Ureter (tissue), 1 donor: ENCODE measurements around the gene PTP4A1. TPM values are rescaled to one million over a fixed set of nuclear protein-coding genes. Genes with fewer than 3 reads are reported as not detected.

Source experiments
- DNase-seq: peaks from one replicate; pipeline ENCODE4 v3.0.0-alpha.2; 2020; ENCODE audit warnings: low spot score
- total RNA-seq: library from RNA; stranded (reverse); gene quantifications from one replicate; pipeline ENCODE4 v1.2.4, GENCODE V29; 2023
- donor health status: DM: yes; HTN: yes; CAD: no.

The PTP4A1 gene
- total RNA-seq, 1 donor from 2014 or later = 55.6 TPM

DNA sequence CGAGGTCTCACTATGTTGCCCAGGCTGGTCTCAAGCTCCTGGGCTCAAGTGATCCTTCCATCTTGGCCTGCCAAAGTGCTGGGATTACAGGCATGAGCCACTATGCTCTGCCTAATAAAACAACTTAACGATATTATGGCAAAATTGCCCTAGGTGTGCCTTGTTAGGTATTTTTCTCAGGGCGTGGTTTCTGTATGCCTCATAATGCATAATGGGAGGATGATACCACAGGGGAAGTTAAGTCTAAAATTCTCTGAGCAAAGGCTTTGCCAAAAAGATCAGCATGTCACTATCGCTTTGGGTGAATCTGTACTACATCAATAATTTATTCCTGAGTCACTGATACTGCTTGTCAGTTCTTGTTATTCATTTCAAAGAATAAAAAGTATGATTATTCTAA, 15.9 kb upstream of the PTP4A1 start:
- no peak for DNase-seq

DNA sequence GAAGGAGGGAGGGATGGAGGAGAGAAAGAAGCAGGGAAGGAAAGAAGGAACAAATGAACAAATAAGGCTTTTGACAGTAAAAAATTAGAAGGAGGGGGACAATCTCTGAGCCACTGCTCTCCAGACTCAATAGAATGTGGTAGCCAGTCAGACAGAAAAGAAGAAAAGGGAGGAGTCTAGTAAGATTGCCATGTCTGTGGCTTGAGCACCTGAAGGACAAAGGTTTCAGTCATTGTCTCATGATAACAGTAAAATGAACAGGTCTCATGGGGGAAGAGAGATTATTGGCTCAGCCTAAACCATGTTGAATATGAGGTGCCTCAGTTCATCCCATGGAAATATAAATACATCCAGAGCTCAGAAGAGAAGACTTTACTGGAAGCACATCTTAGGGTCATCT, 14.0 kb upstream of the PTP4A1 start:
- DNase-seq = no peak

DNA sequence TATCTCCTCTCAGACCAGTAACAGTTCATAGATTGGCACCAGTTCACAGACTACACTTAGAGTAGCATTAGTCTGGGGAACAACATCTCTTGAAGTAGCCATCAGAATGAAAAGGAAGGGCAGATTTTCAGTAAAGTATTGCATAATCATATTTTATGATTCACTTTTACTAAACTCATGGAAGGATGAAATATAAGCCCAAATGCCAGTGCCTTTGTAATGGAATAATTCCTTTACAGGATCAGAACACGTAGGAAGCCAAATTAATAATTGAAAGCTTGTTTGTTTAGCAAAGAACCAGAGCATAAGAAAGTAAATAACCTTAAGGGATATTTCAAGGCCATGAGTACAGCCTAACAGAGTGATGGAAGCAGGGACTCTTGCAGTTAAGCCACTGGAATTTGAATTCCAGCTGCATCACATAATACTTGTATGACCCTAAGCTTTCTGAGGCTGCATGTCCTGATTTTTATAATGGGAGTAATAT, 11.4 kb upstream of the PTP4A1 start:
- DNase-seq = no peak

DNA sequence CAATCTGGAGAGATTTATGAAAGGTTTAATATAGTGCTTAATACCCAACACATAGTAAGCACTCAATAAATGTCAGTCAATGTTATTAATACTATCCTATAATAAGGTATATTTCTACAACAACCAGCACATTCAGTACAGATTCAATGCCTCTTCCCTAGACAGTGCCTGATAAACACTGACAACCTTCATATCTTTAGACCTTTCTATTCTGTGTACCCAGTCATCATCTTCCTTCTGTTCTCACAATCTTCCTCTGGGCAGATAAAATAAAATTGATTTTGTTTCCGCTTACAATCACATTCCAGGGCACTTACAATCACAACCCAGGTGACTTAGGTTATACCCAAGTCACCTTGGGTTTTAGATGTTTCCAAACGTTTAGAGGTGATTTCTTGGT, 11.0 kb upstream of the PTP4A1 start:
- no peak for DNase-seq

DNA sequence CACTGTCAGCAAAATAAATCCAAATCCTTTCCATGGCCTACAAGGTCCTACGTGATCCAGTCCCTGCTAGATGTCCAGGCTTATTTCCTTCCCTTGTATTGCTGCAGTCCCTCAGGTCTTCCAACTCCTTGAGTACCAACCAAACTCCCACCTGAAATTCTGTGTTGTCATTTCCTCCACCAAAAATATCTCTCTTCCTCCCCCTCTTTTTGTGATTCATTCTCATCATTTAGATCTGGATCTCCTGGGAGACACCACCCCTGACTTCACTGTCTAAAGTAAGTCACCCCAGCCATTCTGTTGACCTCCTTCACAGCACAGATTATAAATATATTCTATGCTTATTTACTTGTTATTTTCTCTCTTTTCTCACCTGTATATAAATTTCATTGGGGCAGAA, 9.0 kb upstream of the PTP4A1 start:
- no peak for DNase-seq

DNA sequence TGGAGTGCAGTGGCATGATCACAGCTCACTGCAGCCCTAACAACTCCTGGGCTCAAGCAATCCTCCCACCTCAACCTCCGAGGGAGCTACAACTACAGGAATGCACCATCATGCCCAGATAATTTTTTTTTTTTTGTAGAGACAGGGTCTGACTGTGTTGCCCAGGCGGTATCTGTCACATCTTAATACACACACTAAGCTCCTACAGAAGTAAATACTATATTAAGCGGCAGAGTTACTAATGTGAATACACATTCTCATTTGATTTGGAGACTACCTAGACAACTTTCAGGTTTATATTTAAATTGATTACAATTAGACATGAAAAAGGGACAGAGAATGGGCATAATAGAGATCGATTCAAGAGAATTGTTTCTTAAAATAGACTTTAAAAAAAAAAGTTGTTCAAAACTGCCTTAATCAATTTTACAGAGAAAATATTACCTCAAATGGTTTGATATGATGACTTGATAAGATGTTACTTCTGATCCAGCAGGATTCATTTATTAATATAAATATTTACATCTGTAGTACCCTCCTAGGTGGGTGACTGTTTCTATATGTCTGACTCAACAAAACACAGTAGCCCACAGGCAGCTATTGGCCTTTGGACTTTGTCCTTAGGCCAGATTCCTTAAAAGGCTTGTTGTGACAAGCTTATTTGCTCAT, 7.1 kb upstream of the PTP4A1 start:
- no peak for DNase-seq

DNA sequence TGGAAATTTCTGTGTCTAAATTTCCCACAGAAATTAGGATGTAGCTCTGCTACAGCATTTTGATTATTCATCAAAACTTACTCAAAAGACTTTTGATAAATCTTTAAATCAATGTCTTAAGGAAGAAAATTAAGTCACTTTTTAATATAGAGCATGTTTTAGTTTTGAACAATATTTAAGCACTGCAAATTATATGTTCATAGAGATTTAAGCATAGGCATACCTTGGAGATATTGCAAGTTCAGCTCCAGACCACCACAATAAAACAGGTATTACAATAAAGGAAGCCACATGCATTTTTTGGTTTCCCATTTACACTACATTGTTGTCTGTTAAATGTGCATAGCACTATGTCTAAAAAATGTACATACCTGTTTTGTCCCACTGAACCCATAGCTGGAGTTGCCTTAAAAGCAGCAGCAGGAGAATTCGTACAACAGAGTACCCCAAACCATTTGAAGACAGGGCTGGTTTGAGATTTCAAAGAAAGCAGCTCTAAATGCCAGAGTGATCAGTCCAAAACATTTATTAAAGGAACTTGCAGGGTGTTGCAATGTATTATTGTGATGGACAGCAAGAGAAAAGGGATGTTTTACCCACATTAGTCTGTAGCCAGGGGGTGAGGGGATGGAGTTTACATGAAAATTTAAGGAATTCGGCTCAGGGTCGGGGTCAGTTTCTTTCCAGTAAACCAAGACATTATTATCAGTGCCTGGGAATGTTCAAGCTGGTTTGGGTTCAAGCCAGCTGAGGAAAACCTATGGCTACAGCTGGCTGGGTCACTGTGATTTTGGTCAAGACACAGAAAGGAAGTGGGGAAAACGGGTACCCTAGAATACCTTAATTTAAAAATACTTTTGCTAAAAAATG, 6.3 kb upstream of the PTP4A1 start:
- no peak for DNase-seq

DNA sequence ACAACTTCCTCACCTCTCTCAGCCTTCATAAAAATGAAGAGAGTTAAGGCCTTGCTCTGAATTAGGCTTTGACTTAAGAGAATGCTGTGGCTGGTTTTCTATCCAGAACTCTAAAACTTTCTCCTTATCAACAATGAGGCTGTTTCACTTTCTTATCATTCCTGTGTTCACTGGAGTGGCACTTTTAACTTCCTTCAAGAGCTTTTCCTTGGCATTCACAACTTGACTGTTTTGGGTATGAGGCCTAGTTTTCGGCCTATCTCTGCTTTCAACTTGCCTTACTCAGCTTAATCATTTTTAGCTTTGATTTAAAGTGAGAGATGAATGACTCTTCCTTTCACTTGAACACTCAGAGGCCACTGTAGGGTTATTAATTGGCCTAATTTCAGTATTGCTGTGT, 4.3 kb upstream of the PTP4A1 start:
- no peak for DNase-seq

DNA sequence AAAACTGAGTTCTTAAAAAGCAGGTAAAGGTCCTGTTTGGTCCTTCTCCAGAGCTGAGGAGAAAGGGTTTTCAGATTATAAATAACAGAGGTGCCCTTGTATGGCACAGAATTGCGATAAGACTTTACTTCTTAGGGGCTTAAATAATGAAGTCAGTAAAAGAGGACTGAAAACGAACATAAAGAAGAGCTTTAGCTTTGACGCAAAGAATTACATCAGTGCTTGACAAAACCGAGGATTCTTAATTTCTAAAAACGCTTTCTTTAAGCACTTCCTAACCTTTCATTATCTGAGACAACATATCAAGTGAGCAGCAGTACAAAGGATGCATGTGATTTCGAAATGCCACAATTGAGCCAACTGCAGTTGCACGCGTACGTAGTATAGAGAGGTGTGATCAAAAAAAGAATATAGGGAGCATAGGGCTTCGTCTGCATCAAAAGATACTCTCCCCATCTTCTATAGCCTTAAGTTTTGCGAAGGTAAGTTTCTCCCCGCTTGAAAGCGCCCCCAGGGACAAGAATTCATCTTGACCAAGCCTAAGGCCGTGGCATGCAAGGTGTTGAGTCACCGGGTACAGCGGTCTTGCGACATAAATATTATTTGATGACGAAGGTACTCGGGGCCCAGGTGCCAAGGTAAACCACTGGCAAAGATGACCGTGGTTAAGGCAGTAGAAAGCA, 778 bp upstream of the PTP4A1 start:
- DNase-seq = peak; percentile 78

DNA sequence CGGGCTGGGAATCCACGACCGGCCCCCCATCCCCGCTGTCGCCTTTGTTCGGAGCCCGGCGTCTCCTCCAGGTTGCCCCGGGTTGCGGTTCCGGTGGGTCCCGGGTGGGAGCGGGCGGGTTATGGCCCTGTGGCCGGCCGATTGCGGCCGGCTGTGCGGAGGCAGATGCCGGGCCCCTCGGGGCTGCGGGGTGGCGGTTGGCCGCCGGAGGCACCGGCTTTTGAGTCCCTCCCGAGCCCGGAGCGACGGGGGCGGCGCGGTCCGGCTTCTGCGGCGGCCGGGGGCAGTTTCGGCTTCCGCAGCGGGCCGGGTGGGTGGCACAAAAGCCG, 431 bp downstream of the PTP4A1 start:
- no peak for DNase-seq

DNA sequence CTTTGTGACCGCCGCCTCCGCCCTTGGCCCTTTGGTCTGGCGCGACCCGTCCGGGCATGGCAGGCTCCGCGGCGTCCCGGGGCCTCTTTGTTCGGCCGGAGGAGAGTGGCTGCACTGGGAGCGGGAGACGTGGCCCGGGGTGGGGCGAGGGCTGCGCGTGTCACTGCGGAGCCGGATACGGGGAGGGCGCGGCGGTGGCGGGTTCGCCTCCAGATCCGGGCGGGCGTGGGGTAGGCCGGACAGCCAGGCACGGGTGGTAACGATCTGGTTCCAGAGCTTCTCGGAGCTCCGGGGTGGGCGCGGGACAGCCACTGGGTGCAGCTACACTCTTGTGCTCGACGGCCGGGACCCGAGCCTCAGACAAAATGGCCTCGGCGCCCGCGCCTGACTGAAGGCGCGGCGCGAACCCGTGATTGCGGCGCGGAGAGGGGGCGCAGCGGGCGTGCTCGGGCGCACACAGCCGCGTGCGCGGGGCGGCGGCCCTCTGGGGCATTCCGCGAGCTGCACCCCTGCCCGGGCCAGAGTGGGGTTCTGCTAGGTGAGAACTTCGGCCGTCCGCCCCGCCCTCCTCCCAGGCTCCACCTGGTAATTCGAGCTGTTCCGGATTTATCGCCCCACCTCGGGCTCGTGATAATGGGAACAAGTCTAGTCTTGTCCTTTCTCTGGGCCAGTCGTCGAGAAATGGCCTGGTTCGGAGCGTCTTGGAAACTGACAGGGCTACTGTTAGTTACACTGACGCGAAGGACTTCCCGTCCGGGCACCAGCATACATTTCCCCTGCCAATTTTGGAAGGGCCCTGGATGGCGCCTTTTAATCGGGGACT, 1.0 kb downstream of the PTP4A1 start:
- DNase-seq = peak; percentile 93

DNA sequence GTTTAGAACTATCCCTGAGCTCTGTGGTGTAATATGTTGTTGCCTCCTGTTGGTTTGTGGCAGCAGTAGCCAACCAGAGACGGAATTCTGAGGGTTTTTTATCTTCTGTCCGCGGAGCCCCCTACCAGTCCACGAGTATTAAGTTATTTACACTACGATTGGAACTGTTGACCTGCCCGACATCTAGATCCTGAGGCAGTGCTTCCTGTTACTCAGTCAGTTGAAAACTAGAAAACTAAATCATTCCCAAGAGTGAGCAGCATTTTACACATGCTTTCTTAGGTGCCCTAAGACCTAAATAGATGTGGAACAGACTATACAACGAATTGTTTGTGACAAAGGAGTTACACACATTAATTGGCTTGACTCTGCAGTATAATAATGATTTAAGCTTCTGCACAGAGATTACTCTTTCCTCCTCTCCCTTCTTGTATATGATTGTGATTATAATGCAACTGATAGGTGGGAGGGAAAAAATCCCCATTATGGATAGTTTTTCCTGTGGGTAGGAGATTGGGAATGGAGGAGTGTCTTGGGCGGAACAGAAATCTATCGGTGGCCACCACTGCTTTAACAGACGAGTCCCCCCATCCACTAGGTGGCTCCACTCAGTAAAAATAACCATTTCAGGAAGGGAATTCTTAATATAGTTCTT, 1.7 kb downstream of the PTP4A1 start:
- DNase-seq = no peak

DNA sequence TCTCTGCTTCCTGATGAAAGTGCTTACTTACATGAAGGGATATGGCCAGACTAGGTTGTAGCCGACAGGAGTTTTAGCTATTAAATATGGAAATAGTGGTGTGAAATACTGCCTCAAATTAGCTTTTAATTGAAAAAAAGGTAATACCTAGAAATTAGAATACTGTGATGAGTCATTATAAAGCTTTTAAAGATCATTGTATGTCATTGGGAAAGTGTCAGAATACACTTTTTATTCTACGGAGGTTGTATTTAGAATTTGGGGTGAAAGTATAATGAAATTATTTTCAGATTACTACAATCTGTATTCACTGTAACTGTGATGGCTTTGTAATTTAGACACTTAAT, 2.2 kb downstream of the PTP4A1 start:
- no peak for DNase-seq

DNA sequence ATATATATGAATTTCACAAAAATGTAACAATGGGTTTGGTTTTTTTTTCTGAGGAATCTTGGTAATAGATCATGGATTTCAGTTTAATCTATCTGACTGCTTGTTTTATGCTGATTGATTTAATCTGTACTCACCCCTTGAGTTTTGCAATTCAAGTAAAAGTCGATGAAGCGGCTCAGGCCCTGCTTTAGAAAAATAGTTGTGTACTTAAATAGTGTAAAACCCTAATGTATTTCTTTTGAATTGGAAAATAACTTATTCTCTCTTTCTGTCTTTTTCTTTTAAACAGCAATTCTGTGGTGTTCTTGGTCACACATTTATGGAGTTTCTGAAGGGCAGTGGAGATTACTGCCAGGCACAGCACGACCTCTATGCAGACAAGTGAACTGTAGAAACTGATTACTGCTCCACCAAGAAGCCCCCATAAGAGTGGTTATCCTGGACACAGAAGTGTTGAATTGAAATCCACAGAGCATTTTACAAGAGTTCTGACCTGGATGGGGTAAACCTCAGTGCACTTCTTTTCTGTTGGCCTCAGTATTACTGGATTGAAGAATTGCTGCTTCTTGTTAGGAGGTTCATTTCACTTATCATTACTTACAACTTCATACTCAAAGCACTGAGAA, 4.0 kb downstream of the PTP4A1 start:
- DNase-seq = no peak

DNA sequence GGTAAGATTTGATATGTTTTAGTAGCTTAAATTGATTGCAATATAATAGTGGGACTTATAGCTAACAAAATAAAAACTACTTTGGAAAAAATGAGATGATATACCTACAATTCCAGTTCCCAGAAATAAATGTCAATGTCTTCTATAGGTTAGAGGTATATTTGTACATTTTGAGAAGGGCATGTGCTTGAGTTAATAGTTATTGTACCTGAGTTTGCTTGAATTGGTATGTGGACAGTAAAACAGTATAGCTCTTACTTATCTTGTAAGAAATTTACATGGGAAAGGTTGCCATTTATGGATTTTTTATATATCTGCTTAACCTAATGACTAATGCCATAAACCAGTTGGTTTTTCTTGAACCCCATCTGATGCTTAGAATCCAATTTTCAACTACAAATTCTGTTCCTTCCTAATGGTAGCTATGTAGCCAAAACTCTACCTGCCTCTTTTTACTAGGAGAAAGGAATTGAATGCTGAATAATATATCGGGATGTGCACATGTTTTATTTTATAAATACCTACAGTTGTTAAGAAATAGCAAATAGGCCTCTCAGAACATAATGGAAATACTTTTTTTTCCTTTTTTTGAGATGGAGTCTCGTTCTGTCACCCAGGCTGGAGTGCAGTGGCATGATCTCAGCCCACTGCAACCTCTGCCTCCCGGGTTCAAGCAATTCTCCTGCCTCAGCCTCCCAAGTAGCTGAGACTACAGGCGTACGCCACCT, 4.9 kb downstream of the PTP4A1 start:
- no peak for DNase-seq

DNA sequence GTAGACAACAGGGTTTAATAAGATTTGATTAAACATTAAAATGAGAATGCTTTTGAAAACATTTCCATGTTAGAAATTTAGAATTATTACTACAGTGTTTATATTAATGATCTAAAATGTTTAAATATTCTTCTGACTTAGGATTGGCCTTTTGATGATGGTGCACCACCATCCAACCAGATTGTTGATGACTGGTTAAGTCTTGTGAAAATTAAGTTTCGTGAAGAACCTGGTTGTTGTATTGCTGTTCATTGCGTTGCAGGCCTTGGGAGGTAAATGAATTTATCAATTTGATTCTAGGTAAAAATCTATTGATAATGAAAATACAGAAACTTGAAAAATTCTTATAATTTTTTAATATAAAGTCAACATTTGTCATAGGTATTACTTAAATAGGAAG, 6.5 kb downstream of the PTP4A1 start:
- no peak for DNase-seq

DNA sequence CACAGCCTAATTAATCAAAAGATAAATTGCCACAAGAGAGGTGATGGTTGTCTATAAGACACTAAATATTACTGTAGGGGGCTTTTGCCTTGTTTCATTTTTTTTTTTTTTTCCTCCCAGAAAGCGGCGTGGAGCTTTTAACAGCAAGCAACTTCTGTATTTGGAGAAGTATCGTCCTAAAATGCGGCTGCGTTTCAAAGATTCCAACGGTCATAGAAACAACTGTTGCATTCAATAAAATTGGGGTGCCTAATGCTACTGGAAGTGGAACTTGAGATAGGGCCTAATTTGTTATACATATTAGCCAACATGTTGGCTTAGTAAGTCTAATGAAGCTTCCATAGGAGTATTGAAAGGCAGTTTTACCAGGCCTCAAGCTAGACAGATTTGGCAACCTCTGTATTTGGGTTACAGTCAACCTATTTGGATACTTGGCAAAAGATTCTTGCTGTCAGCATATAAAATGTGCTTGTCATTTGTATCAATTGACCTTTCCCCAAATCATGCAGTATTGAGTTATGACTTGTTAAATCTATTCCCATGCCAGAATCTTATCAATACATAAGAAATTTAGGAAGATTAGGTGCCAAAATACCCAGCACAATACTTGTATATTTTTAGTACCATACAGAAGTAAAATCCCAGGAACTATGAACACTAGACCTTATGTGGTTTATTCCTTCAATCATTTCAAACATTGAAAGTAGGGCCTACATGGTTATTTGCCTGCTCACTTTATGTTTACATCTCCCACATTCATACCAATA, 7.8 kb downstream of the PTP4A1 start:
- no peak for DNase-seq

DNA sequence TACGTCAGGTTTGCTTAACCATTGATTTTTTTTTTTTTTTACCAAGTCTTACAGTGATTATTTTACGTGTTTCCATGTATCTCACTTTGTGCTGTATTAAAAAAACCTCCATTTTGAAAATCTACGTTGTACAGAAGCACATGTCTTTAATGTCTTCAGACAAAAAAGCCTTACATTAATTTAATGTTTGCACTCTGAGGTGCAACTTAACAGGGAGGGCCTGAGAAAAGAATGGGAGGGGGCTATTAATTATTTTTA, 8.4 kb downstream of the PTP4A1 start:
- no peak for DNase-seq

DNA sequence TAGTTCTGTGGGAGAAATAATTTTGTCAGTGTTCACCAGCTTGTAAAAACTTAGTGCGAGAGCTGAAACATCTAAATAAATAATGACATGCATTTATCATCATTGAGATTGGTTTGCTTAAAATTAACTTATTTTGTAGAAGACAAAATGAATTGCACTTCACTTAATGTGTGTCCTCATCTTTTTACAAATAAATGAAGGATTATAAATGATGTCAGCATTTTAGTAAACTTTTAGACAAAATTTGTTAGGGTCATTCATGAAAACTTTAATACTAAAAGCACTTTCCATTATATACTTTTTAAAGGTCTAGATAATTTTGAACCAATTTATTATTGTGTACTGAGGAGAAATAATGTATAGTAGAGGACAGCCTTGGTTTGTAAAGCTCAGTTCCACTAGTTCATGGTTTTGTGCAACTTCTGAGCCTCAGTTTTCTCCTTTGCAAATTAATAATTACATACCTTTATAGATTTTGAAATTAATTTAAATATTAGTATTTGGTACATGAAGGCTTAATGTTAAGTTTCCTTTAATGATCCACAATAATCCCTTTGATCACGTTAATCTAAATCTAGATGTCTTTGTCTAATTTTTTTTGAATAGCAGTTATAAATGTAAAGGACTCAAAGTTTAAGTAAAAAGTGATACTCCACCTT, 9.2 kb downstream of the PTP4A1 start:
- DNase-seq = no peak
